ENCODE measurements around the gene BCL2L15. TPM values are rescaled to one million over a fixed set of nuclear protein-coding genes. Genes with fewer than 3 reads are reported as not detected.

Gene BCL2L15
- total and polyA plus RNA-seq, 2 of the 8 experiments (the other 6 are each of a cell fraction or from before 2014, with no cell fraction given): 0.32 to 0.36 TPM

DNA sequence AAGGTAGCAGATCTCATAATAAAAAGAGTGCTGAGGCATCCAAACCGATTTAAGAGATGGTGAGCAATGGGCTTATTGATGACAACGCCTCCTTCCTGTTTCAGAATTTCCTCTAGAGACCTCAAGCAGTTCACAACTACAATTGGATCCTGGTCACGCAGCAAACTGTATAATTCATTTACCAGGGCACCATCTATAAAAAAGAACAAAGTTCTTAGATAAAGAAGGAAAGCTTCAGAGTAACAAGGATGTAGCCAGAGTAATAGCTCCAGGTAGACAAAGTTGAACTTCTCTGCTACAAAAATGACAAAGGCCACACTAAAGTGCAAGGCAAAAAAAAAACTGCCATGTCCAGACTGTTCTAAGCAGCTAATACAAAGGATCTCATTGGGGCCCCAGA, 13.8 kb upstream of the BCL2L15 start:
- Histone ChIP-seq H3K27me3 (replicated peaks in 1 of 4; ENCODE audit: control insufficient read depth in 3 of 4, extremely low read depth in 1 of 4, insufficient read depth in 3 of 4, low read length in 3 of 4) (no peaks in the 10 kb centered on the region), H2AFZ (ENCODE audit: low read length) (no peak overlapping the region), H3K23me2 (ENCODE audit: low read depth, low read length) (peaks cover 7% of the 10 kb centered on the region), H3K4me2 (ENCODE audit: insufficient read depth in 1 of 2, low read depth in 2 of 2, low read length in 2 of 2) (no peak overlapping the region), H2BK120ac (replicated peaks; ENCODE audit: low read depth, low read length) (no peak overlapping the region), H4K8ac (ENCODE audit: extremely low read depth, insufficient read depth, low read length) (no peak overlapping the region), H2AK5ac (ENCODE audit: low read depth, low read length) (no peak overlapping the region), H3K9me3 (ENCODE audit: insufficient read depth in 2 of 2, low read depth in 1 of 2, low read length in 1 of 2) (no peaks in the 10 kb centered on the region), H3K4ac (replicated peaks; ENCODE audit: insufficient read length, low read depth, low read length) (no peak overlapping the region), H2BK12ac (ENCODE audit: low read depth, low read length) (no peak overlapping the region), H3K27ac (ENCODE audit: low read depth, low read length) (no peak overlapping the region), H3K4me1 (replicated peaks in 1 of 4; ENCODE audit: control insufficient read depth in 3 of 4, insufficient read depth in 4 of 4, low read length in 3 of 4) (peaks cover 0 to 3% (median under 1%) of the 10 kb centered on the region in 4 experiments; a peak in 5 of 7 replicates), H3K56ac (replicated peaks; ENCODE audit: insufficient read length, low read depth, low read length) (no peak overlapping the region), H4K20me1 (replicated peaks in 1 of 2; ENCODE audit: control insufficient read depth in 1 of 2, insufficient read depth in 2 of 2, low read length in 2 of 2) (no peaks in the 10 kb centered on the region), H4K91ac (replicated peaks; ENCODE audit: insufficient read length, low read length) (no peak overlapping the region), H2BK5ac (ENCODE audit: low read depth, low read length) (no peak overlapping the region), H3K79me1 (ENCODE audit: low read depth, low read length) (no peaks in the 10 kb centered on the region), H2BK20ac (ENCODE audit: low read length) (no peak overlapping the region), H3K36me3 (ENCODE audit: control insufficient read depth in 2 of 4, insufficient read depth in 4 of 4, low read length in 3 of 4) (peaks cover 0 to 10% (median 4%) of the 10 kb centered on the region in 4 experiments; a peak in 6 of 8 replicates), H3K4me3 (ENCODE audit: extremely low read depth in 1 of 4, insufficient read depth in 2 of 4, low read depth in 3 of 4, low read length in 4 of 4) (no peak overlapping the region), H3K9ac (replicated peaks in 1 of 4; ENCODE audit: extremely low read depth in 1 of 4, low read depth in 3 of 4, low read length in 3 of 4) (no peak overlapping the region), H3K18ac (ENCODE audit: extremely low read depth, low read length) (no peak overlapping the region), H4K5ac (ENCODE audit: insufficient read length, low read depth, low read length) (no peak overlapping the region), H3K79me2 (ENCODE audit: control insufficient read depth in 1 of 2, insufficient read depth in 2 of 2, low read length in 2 of 2) (no peaks in the 10 kb centered on the region), H2BK15ac (ENCODE audit: low read length) (no peak overlapping the region), H3K14ac (ENCODE audit: insufficient read length) (no peak overlapping the region), H3K23ac (ENCODE audit: insufficient read length) (no peak overlapping the region)
- WGBS, 2 experiments (ENCODE audit: extremely low coverage in 1 of 2, insufficient coverage in 1 of 2, insufficient read length in 1 of 2, insufficient replicate concordance in 2 of 2, low coverage in 1 of 2, low lambda C conversion rate in 2 of 2, missing lambda C conversion rate in 1 of 2): 82% methylated on average over 3 of the region's 3 CpGs; no CpG with 5 or more reads in 1 of the 2 experiments
- CTCF ChIA-PET (ENCODE audit: partially characterized antibody): no interaction called here
- FAIRE-seq: no peak
- DNase-seq (ENCODE audit: low read depth in 1 of 2, low spot score in 2 of 2): no peak
- POLR2A ChIA-PET (ENCODE audit: partially characterized antibody): no interaction called here
- TF ChIP-seq CEBPB (IDR thresholded peaks at IDR 0.05; ENCODE audit: low read depth, low read length) (no peak), GTF2F1 (IDR thresholded peaks at IDR 0.05; ENCODE audit: borderline replicate concordance, low read depth, low read length) (no peak)
